Endodermal cell (in vitro differentiated cells): ENCODE data around the gene GTF3A. TPM values are rescaled to one million over a fixed set of nuclear protein-coding genes. Genes with fewer than 3 reads are reported as not detected.

Experiments
- DNase-seq: peaks from one replicate; pipeline ENCODE4 v3.0.0-alpha.2; 2017
- H3K27ac ChIP-seq: 2 replicates; pipeline ENCODE4 v1.5.1; 2013; ENCODE audit warnings: mild to moderate bottlenecking, low read depth, low read length, moderate library complexity
- H3K27me3 ChIP-seq: 2 replicates; pipeline ENCODE4 v1.6.1; 2013; ENCODE audit warnings: mild to moderate bottlenecking, low read length, moderate library complexity; ENCODE audit not compliant: insufficient read depth, control insufficient read depth, poor library complexity, severe bottlenecking
- H3K36me3 ChIP-seq: 2 replicates; pipeline ENCODE4 v1.7.0; 2013; ENCODE audit warnings: mild to moderate bottlenecking, low read length, moderate library complexity; ENCODE audit not compliant: control insufficient read depth, insufficient read depth
- H3K4me1 ChIP-seq: one replicate; pipeline ENCODE4 v1.7.0; 2013; ENCODE audit warnings: low read length; ENCODE audit not compliant: control insufficient read depth, insufficient read depth
- H3K4me3 ChIP-seq: 2 replicates; pipeline ENCODE4 v1.5.1; 2013; ENCODE audit warnings: mild to moderate bottlenecking, low read length, moderate library complexity
- H3K9ac ChIP-seq: 2 replicates; pipeline ENCODE4 v1.6.1; 2013; ENCODE audit warnings: mild to moderate bottlenecking, low read length, moderate library complexity; ENCODE audit not compliant: poor library complexity, severe bottlenecking; ENCODE audit errors: extremely low read depth
- H3K9me3 ChIP-seq: 2 replicates; pipeline ENCODE4 v1.6.1; 2013; ENCODE audit warnings: mild to moderate bottlenecking, low read length, moderate library complexity; ENCODE audit not compliant: control insufficient read depth
- H3K27ac Mint-ChIP-seq: 2 replicates; pipeline ENCODE4 v1.8.0; 2020; ENCODE audit warnings: mixed read lengths
- H3K27me3 Mint-ChIP-seq: 2 replicates; pipeline ENCODE4 v1.8.0; 2021; ENCODE audit warnings: mild to moderate bottlenecking, mixed read lengths; ENCODE audit not compliant: insufficient read depth
- H3K36me3 Mint-ChIP-seq: 2 replicates; pipeline ENCODE4 v1.8.0; 2020; ENCODE audit warnings: low read depth, mixed read lengths
- H3K4me1 Mint-ChIP-seq: 2 replicates; pipeline ENCODE4 v1.8.0; 2020; ENCODE audit warnings: mixed read lengths
- H3K4me3 Mint-ChIP-seq: 2 replicates; pipeline ENCODE4 v1.8.0; 2020; ENCODE audit warnings: mild to moderate bottlenecking, moderate library complexity, mixed read lengths
- H3K9me3 Mint-ChIP-seq: 2 replicates; pipeline ENCODE4 v1.8.0; 2020; ENCODE audit warnings: mild to moderate bottlenecking, mixed read lengths
- WGBS, 2 experiments: methylation state at CpG; one replicate each; pipeline versions ENCODE4 v1.1.5 to v1.1.7; 2013; ENCODE audit warnings: missing lambda C conversion rate in 2 of 2, mixed read lengths in 1 of 2; ENCODE audit not compliant: insufficient coverage in 1 of 2, insufficient read length in 1 of 2; 5-methylcytosine and 5-hydroxymethylcytosine counted together
- total RNA-seq, 2 donors: library from RNA; stranded (reverse); fragmentation: NEBNext Ultra II Directional in 1 of 2; extraction: Animal tissue kit (Norgen Biotek cat#: 25700) in 1 of 2; gene quantifications; 2 replicates in 1 of 2; 3 replicates in 1 of 2; pipeline ENCODE4 v1.2.1, GENCODE V29; 2021
- TF ChIP-seq, protein P1 (sequence below): fragments of 200-600 bp; sonication (generic); conservative IDR thresholded peaks from 2 replicates; pipeline ENCODE4 v1.5.0; 2021; ENCODE audit warnings: antibody characterized with exemption, mild to moderate bottlenecking

Gene GTF3A
- total RNA-seq, 2 donors from 2014 or later = 70.4 to 80.0 TPM

DNA sequence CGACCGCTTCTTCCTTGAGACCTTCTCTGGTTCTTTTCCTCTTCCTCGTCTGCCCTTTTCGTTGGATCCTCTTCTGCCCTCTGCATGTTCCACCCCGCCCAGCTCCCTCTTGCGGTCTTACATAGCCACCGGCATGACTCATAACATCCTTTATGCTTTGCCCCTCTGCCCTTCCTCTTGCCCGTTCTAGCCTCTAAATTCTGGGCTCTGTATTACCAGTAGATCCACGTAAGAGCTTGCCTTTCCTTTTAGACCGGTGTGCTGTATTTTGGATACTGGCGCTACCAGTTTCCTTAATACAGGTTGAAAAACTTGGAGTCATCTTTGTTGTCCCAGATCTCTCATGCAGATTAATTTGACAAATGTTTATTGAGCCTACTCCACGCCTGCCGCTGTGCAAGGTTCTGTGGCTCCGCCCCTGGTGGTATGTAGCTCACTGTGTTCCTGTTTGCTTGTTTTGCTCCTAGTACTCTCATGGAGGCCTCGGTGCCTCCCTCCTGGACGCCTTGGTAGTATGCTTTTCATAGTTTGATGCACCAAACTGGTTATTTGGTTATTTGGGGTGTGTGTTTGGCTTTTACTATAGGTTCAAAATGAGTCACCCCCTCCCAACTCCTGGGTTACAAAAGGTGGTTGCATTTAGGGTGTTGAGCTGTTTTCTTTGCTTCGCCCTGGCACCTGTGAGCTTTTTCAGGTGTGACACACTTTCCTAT is 1.7 kb downstream of the GTF3A start:
- Mint-ChIP-seq H3K27me3 (peaks cover 20% of the 10 kb centered on the region), H3K27ac (no peak overlapping the region), H3K9me3 (no peaks in the 10 kb centered on the region), H3K4me3 (peak overlapping the region; percentile 65), H3K4me1 (peaks cover 20% of the 10 kb centered on the region), H3K36me3 (peaks cover 17% of the 10 kb centered on the region)
- Histone ChIP-seq H3K27me3 (peaks cover 9% of the 10 kb centered on the region), H3K36me3 (peaks cover 24% of the 10 kb centered on the region), H3K27ac (no peak overlapping the region), H3K4me1 (no peaks in the 10 kb centered on the region), H3K9me3 (no peaks in the 10 kb centered on the region), H3K9ac (no peak overlapping the region), H3K4me3 (peak overlapping the region; percentile 87)
- 42 to 45% methylated on average over 14 to 17 of the region's 17 CpGs for WGBS, 2 experiments
- DNase-seq = peak; percentile 83
- TF ChIP-seq, protein P1, sequence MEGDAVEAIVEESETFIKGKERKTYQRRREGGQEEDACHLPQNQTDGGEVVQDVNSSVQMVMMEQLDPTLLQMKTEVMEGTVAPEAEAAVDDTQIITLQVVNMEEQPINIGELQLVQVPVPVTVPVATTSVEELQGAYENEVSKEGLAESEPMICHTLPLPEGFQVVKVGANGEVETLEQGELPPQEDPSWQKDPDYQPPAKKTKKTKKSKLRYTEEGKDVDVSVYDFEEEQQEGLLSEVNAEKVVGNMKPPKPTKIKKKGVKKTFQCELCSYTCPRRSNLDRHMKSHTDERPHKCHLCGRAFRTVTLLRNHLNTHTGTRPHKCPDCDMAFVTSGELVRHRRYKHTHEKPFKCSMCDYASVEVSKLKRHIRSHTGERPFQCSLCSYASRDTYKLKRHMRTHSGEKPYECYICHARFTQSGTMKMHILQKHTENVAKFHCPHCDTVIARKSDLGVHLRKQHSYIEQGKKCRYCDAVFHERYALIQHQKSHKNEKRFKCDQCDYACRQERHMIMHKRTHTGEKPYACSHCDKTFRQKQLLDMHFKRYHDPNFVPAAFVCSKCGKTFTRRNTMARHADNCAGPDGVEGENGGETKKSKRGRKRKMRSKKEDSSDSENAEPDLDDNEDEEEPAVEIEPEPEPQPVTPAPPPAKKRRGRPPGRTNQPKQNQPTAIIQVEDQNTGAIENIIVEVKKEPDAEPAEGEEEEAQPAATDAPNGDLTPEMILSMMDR = peak; percentile 75

DNA sequence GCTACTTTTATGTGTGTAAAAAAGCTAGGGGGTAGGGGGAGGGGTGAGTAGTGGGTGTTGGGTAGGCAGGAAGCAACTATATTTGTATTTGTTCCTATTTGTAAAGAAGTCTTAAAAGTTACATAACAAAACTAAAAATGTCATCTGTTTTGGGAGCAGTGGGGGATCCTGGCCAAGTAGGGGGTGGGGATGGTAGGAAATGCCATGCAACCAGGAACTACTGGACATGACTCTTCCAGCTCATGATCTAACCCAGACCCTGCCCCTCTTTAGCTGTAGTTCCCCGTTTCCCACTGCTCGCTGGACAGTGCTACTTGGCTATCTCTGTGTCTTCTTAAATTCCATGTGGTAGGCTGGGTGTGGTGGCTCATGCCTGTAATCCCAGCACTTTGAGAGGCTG is 3.2 kb downstream of the GTF3A start:
- H3K36me3 ChIP-seq = peaks cover 40% of the 10 kb centered on the region
- H3K9me3 ChIP-seq = no peaks in the 10 kb centered on the region
- H3K4me3 ChIP-seq = no peak overlapping the region
- Mint-ChIP-seq H3K27ac (no peak overlapping the region), H3K4me1 (peaks cover 20% of the 10 kb centered on the region), H3K9me3 (no peaks in the 10 kb centered on the region), H3K36me3 (peaks cover 32% of the 10 kb centered on the region), H3K27me3 (peaks cover 11% of the 10 kb centered on the region), H3K4me3 (no peak overlapping the region)
- H3K4me1 ChIP-seq = no peaks in the 10 kb centered on the region
- peaks cover 8% of the 10 kb centered on the region for H3K27me3 ChIP-seq
- TF ChIP-seq, protein P1 = no peak
- WGBS, 2 experiments = 96 to 100% methylated on average over 1 to 2 of the region's 2 CpGs
- no peak for DNase-seq
- H3K27ac ChIP-seq = no peak overlapping the region
- no peak overlapping the region for H3K9ac ChIP-seq

DNA sequence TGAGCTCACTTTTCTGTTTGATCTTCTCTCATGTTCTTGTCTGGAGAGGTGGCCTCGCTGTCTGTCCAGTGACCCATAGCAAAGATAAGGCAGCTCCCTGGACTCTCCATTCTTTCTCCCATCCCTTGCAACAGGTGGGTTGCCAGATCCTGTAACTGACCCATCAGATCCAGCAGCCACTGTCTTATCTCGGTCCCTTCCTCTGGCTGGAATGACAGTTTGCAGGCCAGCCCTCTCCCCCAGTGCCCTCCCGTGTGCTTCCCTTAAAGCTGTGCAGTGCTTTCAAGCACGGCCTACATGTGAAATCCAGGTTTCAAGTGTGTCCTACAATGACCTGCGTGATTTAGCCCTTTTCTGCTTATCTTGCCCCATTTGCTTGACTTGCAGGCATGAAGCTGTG is 3.7 kb downstream of the GTF3A start:
- no peaks in the 10 kb centered on the region for H3K9me3 Mint-ChIP-seq
- 93 to 94% methylated on average over 5 of the region's 5 CpGs for WGBS, 2 experiments
- no peak for DNase-seq
- H3K27me3 Mint-ChIP-seq = peaks cover 7% of the 10 kb centered on the region
- no peak overlapping the region for H3K4me3 Mint-ChIP-seq
- H3K4me1 Mint-ChIP-seq = peaks cover 20% of the 10 kb centered on the region
- no peak overlapping the region for H3K27ac ChIP-seq
- H3K9me3 ChIP-seq = no peaks in the 10 kb centered on the region
- peaks cover 36% of the 10 kb centered on the region for H3K36me3 Mint-ChIP-seq
- no peak overlapping the region for H3K27ac Mint-ChIP-seq
- TF ChIP-seq, protein P1 = no peak
- H3K4me1 ChIP-seq = no peaks in the 10 kb centered on the region
- peaks cover 3% of the 10 kb centered on the region for H3K27me3 ChIP-seq
- no peak overlapping the region for H3K4me3 ChIP-seq
- H3K36me3 ChIP-seq = peaks cover 45% of the 10 kb centered on the region
- no peak overlapping the region for H3K9ac ChIP-seq
